ENCODE measurements around the gene LAPTM4A.

GRCh38 chr2:20064421-20064820 is 13.0 kb upstream of the LAPTM4A start:
- TF ChIP-seq POLR2A (IDR thresholded peaks at IDR 0.05) (no peak), CTCF (IDR thresholded peaks at IDR 0.05) (no peak), POLR2AphosphoS5 (IDR thresholded peaks at IDR 0.05) (no peak), EP300 (IDR thresholded peaks at IDR 0.05) (no peak)

Data from stomach (tissue), 4 donors.